IPS-18a (cell line): Measurements from ENCODE around the gene NTSR1.

Experiments used
- H3K27ac ChIP-seq: one replicate; pipeline ENCODE4 v1.5.1; 2013; ENCODE audit warnings: low read length
- H3K27me3 ChIP-seq: one replicate; pipeline ENCODE4 v1.6.1; 2013; ENCODE audit warnings: mild to moderate bottlenecking, low read length; ENCODE audit not compliant: control insufficient read depth, insufficient read depth
- H3K36me3 ChIP-seq: one replicate; pipeline ENCODE4 v1.6.1; 2013; ENCODE audit warnings: low read depth, low read length; ENCODE audit not compliant: control insufficient read depth
- H3K4me1 ChIP-seq: one replicate; pipeline ENCODE4 v1.6.1; 2013; ENCODE audit warnings: low read depth, low read length; ENCODE audit not compliant: control insufficient read depth
- H3K4me3 ChIP-seq: one replicate; pipeline ENCODE4 v1.5.1; 2013; ENCODE audit warnings: low read length
- H3K9ac ChIP-seq: one replicate; pipeline ENCODE4 v1.6.1; 2013; ENCODE audit warnings: mild to moderate bottlenecking, low read length, moderate library complexity
- H3K9me3 ChIP-seq: one replicate; pipeline ENCODE4 v1.6.1; 2013; ENCODE audit warnings: low read depth, low read length; ENCODE audit not compliant: control insufficient read depth

The NTSR1 gene

DNA sequence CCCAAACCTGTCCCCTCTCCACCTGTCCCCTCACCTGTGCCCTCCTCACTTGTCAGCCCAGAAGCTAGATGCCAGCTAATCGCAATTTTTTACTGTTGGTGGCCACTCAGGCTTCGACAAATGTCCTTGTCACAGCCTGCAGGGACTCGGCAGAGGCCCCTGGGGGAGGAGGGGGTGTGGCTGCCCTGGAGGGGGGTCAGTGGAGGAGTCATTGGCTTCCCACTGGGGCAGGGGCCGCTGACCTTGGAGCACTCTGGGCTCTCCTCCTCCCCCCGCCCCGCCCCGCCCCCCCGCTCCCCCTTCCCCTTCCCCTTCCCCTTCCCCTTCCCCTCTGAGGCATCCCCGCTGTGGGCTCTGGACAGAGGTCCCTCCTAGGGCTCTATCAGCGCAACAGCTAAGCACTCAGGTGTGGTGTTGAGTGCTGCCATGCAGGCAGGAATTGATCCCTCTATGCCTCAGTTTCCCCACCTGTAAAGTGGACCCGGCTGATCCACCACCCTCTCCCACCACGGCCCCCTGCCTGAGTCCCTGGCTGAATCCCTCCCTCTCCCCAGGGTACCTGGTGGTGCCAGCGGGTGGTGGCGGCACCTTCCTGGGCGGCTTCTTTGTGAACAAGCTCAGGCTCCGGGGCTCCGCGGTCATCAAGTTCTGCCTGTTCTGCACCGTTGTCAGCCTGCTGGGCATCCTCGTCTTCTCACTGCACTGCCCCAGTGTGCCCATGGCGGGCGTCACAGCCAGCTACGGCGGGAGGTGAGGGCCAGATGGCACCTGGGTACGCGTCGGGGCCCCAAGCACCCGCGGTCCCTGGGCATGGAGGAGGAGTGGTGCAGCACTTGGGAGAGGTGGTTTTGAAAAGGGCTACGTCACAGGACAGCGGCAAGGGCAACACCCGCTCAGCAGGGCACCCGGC lies 42.6 kb upstream of the NTSR1 start:
- Histone ChIP-seq H3K36me3 (no peaks in the 10 kb centered on the region), H3K27me3 (no peaks in the 10 kb centered on the region), H3K9me3 (no peaks in the 10 kb centered on the region), H3K9ac (no peak overlapping the region), H3K27ac (no peak overlapping the region), H3K4me3 (no peak overlapping the region), H3K4me1 (no peaks in the 10 kb centered on the region)

DNA sequence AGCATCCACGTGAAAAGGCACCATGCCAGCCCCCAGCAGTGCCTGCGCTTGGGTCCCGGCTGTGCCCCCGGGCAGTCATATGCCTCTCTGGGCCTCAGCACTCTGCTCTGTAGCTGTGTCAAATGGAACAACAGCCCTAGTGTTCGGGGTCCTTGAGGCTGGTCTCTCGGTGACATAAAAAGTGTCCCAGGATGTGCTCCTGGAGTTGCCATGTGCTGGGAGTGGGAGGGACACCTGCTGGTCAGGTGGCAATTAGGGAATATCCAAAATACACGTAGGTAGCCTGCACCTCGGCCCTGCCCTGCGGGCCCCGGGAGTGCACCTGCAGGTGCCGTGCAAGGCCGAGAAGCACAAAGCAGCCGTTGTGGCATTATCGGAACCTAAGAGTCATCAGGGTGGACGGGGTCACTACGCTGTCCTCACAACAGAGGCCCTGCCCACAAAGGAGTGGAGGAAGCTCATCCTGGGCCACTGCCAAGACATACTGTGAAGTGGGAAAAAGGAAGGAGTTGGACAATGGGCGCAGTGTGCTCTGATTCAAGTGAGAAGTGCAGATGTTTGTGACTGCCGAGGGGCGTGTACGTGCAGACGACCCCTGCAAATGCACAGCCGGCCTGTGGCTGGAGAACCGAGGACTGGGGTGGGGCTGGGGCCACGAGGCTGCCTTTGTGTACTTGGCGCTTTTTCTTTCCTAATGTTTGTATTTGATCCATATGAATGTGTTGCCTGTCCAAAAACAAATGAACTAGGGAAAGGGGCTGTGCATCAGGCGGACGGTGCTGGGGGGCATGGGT lies 41.7 kb upstream of the NTSR1 start:
- H3K4me3 ChIP-seq, result no peak overlapping the region
- no peak overlapping the region for H3K9ac ChIP-seq
- no peaks in the 10 kb centered on the region for H3K36me3 ChIP-seq
- H3K9me3 ChIP-seq, result no peaks in the 10 kb centered on the region
- no peaks in the 10 kb centered on the region for H3K4me1 ChIP-seq
- H3K27ac ChIP-seq, result no peak overlapping the region
- no peaks in the 10 kb centered on the region for H3K27me3 ChIP-seq

DNA sequence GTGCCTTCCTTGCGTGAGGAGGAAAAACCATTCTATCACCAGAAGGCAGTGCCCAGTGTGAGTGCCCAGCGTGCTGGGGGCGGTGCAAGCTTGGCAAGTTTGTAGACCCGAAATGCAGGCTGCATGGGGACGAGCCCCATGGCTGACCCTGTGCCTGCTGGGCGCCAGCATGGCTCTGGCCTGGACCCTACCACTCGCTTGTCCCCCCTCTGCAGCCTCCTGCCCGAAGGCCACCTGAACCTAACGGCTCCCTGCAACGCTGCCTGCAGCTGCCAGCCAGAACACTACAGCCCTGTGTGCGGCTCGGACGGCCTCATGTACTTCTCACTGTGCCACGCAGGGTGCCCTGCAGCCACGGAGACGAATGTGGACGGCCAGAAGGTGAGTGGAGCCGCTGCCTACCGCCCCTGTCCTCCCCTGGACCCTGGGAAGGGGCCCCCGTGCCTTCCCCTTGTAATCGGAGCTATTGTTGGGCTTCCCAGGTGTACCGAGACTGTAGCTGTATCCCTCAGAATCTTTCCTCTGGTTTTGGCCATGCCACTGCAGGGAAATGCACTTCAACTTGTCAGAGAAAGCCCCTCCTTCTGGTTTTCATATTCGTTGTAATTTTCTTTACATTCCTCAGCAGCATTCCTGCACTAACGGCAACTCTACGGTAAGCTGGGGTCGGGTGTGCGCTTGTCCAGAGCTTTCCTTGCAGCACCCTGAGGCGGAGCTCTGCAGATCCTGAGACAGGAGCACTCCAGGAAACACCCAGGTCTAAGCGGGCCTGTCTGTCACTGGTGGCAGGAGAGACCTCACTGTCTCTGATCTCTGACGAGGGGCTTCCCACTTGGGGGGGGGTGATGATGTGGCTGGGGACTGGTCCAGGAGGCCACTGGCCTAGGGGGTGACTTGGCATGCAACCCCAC lies 40.9 kb upstream of the NTSR1 start:
- Histone ChIP-seq H3K4me1 (no peaks in the 10 kb centered on the region), H3K4me3 (no peak overlapping the region), H3K27ac (no peak overlapping the region), H3K9me3 (no peaks in the 10 kb centered on the region), H3K9ac (no peak overlapping the region), H3K27me3 (no peaks in the 10 kb centered on the region), H3K36me3 (no peaks in the 10 kb centered on the region)

DNA sequence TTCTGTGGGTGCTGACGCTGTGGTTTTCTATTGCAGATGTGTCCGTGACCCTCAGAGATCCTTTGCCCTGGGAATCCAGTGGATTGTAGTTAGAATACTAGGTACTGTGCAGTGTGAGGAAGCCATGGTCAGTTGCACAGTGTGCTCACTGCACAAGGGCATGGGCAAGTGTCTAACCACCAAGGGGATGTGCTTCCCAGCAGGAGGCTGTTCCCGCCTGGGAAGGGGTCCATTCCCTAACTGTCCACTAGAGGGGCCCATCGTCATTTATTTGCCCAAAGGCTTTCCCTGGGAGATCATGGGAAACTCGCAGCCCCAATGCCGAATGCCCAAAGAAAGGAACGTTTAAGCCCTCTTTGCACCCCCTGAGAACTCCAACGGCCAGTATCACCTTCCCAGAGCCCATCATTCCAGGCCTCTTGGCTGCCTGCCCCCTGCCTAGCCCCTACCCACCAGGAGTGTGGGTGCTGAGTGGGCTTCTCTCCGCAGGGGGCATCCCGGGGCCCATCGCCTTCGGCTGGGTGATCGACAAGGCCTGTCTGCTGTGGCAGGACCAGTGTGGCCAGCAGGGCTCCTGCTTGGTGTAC lies 40.1 kb upstream of the NTSR1 start:
- Histone ChIP-seq H3K27me3 (no peaks in the 10 kb centered on the region), H3K4me3 (no peak overlapping the region), H3K9me3 (no peaks in the 10 kb centered on the region), H3K36me3 (no peaks in the 10 kb centered on the region), H3K4me1 (no peaks in the 10 kb centered on the region), H3K9ac (no peak overlapping the region), H3K27ac (no peak overlapping the region)

DNA sequence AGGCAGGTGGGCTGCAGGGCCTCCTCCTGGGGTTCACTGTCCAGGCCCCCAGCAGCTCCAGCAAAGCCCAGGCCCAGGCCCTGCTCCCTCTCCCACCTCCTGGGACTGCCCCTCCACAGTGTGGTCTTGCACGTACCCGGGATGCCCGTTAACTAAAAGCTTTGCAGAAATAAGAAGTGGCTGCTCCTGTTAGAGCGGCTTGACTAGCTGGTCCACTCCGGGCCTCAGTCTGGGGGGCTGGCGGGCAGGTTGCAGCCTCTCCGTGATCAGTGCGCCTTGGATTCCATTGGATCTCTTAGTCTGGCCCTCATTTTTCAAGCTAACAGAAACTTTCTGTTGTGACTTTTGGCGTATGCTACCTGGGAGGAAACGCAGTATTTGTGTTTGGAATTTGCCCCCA lies 39.4 kb upstream of the NTSR1 start:
- H3K4me1 ChIP-seq, result no peaks in the 10 kb centered on the region
- H3K9ac ChIP-seq, result no peak overlapping the region
- no peak overlapping the region for H3K27ac ChIP-seq
- no peak overlapping the region for H3K4me3 ChIP-seq
- no peaks in the 10 kb centered on the region for H3K36me3 ChIP-seq
- H3K27me3 ChIP-seq, result no peaks in the 10 kb centered on the region
- no peaks in the 10 kb centered on the region for H3K9me3 ChIP-seq

DNA sequence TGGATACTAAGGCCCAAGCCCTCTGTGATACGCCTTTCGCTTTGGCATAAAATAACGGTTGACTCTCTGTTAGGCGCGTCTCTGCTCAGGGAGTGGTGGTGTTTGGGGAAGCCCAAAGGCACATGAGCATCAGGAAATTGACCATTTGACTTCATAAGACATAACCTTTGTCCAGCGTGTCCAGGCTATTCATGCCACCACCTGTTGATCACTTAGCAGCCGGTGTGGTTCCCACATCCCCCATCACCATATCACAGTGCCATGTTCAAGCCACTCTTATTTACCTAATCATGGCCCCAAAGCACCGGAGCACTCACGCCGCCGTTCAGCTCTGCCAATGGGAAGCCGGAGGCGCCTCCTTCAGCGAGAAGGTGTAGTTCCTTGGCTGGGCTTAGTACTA lies 38.5 kb upstream of the NTSR1 start:
- H3K9ac ChIP-seq, result no peak overlapping the region

DNA sequence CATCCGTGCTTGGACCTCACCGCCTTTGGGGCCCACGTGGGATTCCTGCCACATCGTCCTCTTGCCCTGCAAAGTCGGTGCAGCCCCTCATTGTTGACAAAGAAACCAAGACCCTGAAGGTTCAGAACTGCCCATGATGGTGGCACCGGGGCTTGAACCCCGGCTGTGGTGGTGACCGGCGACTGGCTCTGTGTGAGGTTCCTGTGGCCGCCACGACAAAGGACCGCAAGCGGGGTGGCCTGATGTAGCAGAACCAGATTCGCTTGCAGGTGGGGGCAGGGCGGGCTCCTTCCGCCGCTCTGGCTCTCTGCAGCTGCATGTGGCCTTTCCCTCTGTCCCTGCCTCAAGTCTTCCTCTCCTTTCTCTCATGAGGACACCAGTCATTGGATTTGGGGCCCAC lies 37.6 kb upstream of the NTSR1 start:
- Histone ChIP-seq H3K36me3 (no peaks in the 10 kb centered on the region), H3K9ac (no peak overlapping the region)

More for the DNA sequence above, 38.5 kb upstream of the NTSR1 start:
- no peaks in the 10 kb centered on the region for H3K4me1 ChIP-seq
- no peaks in the 10 kb centered on the region for H3K27me3 ChIP-seq
- no peak overlapping the region for H3K4me3 ChIP-seq
- no peak overlapping the region for H3K27ac ChIP-seq
- H3K9me3 ChIP-seq, result no peaks in the 10 kb centered on the region
- no peaks in the 10 kb centered on the region for H3K36me3 ChIP-seq

DNA sequence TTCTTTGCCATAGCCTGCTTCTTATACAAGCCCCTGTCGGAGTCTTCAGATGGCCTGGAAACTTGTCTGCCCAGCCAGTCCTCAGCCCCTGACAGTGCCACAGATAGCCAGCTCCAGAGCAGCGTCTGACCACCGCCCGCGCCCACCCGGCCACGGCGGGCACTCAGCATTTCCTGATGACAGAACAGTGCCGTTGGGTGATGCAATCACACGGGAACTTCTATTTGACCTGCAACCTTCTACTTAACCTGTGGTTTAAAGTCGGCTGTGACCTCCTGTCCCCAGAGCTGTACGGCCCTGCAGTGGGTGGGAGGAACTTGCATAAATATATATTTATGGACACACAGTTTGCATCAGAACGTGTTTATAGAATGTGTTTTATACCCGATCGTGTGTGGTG lies 36.9 kb upstream of the NTSR1 start:
- H3K4me3 ChIP-seq, result no peak overlapping the region
- H3K27ac ChIP-seq, result no peak overlapping the region
- no peaks in the 10 kb centered on the region for H3K36me3 ChIP-seq
- no peaks in the 10 kb centered on the region for H3K27me3 ChIP-seq
- H3K9me3 ChIP-seq, result no peaks in the 10 kb centered on the region
- H3K4me1 ChIP-seq, result no peaks in the 10 kb centered on the region
- H3K9ac ChIP-seq, result no peak overlapping the region

More for the DNA sequence above, 37.6 kb upstream of the NTSR1 start:
- no peaks in the 10 kb centered on the region for H3K4me1 ChIP-seq
- H3K4me3 ChIP-seq, result no peak overlapping the region
- H3K27me3 ChIP-seq, result no peaks in the 10 kb centered on the region
- H3K27ac ChIP-seq, result no peak overlapping the region
- H3K9me3 ChIP-seq, result no peaks in the 10 kb centered on the region

DNA sequence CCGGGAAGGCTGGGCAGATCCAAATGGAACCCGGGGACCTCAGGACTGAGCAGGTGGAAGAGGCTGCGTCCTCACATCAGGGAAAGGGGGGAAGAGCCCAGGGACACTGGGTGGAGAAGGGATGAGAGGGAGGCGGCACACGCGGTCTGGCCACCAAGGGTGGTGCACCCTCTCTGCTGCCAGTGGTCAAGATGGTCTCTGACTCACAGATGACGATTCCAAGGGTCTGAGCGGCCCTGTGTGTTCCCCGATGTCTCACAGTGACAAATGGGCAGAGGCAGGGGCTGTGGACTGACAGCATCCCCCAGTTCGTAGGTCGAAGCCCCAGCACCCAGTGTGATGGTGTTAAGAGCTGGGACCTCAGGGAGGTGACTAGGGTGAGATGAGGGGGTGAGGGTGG lies 34.3 kb upstream of the NTSR1 start:
- Histone ChIP-seq H3K4me1 (no peaks in the 10 kb centered on the region), H3K9me3 (no peaks in the 10 kb centered on the region), H3K4me3 (no peak overlapping the region), H3K27me3 (no peaks in the 10 kb centered on the region), H3K36me3 (no peaks in the 10 kb centered on the region), H3K9ac (no peak overlapping the region), H3K27ac (no peak overlapping the region)

DNA sequence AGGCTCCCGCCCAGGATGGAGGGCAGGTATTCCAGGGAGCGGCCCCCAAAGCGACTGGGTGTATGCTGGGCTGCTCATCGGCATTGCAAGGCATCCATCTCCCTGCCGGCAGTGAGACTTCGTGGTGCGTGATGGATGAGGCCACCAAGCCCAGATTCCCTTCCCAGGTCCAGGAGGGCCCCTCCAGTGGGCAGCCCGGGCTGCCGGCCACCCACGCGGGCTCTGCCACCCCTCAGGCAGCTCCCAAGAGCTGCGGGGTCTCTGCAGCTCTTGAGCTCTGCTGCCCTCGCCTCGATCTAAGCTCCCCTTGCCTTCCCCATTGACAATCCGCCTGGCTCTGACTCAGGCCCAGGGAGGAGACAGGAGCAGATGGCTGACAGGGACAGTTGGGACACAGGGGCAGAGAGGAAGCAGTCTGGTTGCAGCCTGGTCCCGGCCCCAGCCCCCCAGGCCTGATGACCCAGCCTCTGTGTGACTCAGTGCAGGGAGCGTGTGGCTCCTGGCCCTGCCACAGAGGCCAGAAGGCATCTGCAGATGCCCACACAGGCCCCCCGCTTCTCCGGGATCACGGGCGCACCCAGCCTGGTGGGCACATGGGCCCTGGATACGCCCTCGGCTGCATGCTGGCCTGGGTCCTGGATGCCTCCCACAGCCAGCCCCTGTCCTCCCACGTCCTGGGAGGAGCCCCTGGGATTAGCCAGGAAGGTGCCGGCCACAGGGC lies 33.3 kb upstream of the NTSR1 start:
- H3K9ac ChIP-seq, result no peak overlapping the region
- no peaks in the 10 kb centered on the region for H3K9me3 ChIP-seq
- no peaks in the 10 kb centered on the region for H3K36me3 ChIP-seq
- H3K4me3 ChIP-seq, result no peak overlapping the region
- H3K4me1 ChIP-seq, result no peaks in the 10 kb centered on the region
- no peaks in the 10 kb centered on the region for H3K27me3 ChIP-seq
- H3K27ac ChIP-seq, result no peak overlapping the region
